ENCODE results near the gene CFHR4.
"Not testable (repeated sequence)": the region's sequence is repeated elsewhere in the genome, so short reads cannot be mapped to it uniquely, and the experiment has no call there.

Gene CFHR4

GRCh38 chr1:196887515-196888239 is at the start of gene CFHR4:
Gene CFHR4 (plus strand): TSS chr1:196888052. CDS start chr1:196888151, 99 bp downstream.
- no peak within 1 kb of the TSS for H3K4me3 Mint-ChIP-seq
- DNase-seq (no peak), ATAC-seq (no peak)
- no peak within 1 kb of the TSS for H3K27ac Mint-ChIP-seq
- H3K4me1 Mint-ChIP-seq = no peaks in the 10 kb centered on the region
- no peaks in the 10 kb centered on the region for H3K27me3 Mint-ChIP-seq
- H3K9me3 Mint-ChIP-seq = peaks cover 0 to 9% of the 10 kb centered on the region in 2 donors

DNA sequence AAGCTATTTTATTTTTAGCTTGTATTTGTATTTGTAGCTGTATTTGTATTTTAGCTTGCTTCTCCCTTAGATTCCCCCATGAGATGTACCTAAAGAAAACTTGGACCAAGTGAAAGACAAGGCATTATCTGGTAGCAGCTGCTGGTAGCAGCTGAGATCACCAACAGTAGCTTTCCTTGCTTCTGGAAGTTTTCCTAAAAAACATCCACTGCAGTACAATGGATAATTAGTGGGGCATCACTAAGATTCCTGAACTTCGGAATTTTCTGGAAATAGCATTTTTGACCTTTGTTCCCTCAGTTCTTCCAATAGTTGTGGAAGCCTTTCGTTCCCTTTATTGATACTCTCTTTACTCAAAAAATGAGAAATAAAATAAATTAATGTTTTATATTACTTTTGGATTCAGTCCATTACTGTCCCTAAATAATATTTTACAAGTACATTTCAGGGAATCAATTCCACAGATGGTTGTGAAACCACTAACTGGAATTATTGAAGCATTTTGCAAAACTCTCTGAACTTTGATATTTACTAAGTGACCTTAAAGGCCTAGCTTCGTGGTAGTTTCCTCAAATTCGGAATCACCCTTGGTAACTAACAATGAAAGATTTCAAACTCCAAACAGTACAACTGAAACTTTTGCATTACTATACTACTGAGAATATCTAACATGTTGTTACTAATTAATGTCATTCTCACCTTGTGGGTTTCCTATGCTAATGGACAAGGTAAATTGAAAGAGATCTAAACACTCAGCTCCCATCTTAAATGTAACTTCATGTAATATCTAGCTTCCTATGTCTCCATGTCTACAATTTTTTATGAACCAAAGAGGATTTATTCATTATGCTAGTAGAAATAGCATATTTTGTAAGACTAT is 38.0 kb upstream of the CFHR4 start:
- not testable (repeated sequence) for H3K27me3 Mint-ChIP-seq, ATAC-seq, DNase-seq, H3K4me3 Mint-ChIP-seq, H3K9me3 Mint-ChIP-seq, H3K27ac Mint-ChIP-seq, H3K4me1 Mint-ChIP-seq

DNA sequence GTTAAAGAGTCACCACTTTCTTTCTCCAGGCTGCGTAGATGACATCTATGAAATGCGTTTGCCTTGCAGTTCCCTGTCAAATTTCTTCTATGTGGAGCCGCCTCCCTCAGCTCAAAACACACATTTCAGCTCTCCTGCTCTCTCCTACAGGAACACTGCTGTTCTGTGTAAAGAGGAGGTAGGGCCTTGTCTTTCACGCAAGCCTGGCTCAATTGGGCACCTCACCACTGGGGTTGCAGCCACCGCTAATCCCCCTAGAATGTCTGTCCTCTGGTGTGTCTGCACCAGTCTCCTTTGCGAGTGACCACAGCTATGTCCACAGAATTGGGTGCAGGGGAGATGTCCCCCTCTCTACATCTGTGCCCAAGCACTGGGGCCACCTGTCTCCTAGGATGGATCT is 31.8 kb upstream of the CFHR4 start:
- Mint-ChIP-seq H3K27ac (no peak overlapping the region), H3K9me3 (peaks cover 0 to 9% of the 10 kb centered on the region in 2 donors), H3K4me3 (no peak overlapping the region), H3K27me3 (no peaks in the 10 kb centered on the region), H3K4me1 (no peaks in the 10 kb centered on the region)
- DNase-seq = no peak
- ATAC-seq = no peak

- DNase-seq (no peak), ATAC-seq (no peak)
- no peak overlapping the region for H3K27ac Mint-ChIP-seq
- no peaks in the 10 kb centered on the region for H3K4me1 Mint-ChIP-seq
- peaks cover 0 to 9% of the 10 kb centered on the region in 2 donors for H3K9me3 Mint-ChIP-seq
- no peak overlapping the region for H3K4me3 Mint-ChIP-seq
- H3K27me3 Mint-ChIP-seq = no peaks in the 10 kb centered on the region
Measured at GRCh38 chr1:196857188-196857587, 30.7 kb upstream of the CFHR4 start.

GRCh38 chr1:196858811-196859210 is 29.0 kb upstream of the CFHR4 start:
- no peak for DNase-seq
- no peak for ATAC-seq
- no peaks in the 10 kb centered on the region for H3K27me3 Mint-ChIP-seq
- peaks cover 0 to 9% of the 10 kb centered on the region in 2 donors for H3K9me3 Mint-ChIP-seq
- H3K4me3 Mint-ChIP-seq = no peak overlapping the region
- no peaks in the 10 kb centered on the region for H3K4me1 Mint-ChIP-seq
- no peak overlapping the region for H3K27ac Mint-ChIP-seq

GRCh38 chr1:196860323-196860884 is 27.4 kb upstream of the CFHR4 start:
- H3K27ac Mint-ChIP-seq = peak overlapping the region in 1 of 2 donors; percentile 72
- ATAC-seq (no peak), DNase-seq (no peak)
- H3K27me3 Mint-ChIP-seq = no peaks in the 10 kb centered on the region
- H3K9me3 Mint-ChIP-seq = peaks cover 0 to 9% of the 10 kb centered on the region in 2 donors
- H3K4me3 Mint-ChIP-seq = no peak overlapping the region
- no peaks in the 10 kb centered on the region for H3K4me1 Mint-ChIP-seq

- no peaks in the 10 kb centered on the region for H3K4me1 Mint-ChIP-seq
- H3K27me3 Mint-ChIP-seq = no peaks in the 10 kb centered on the region
- no peak overlapping the region for H3K4me3 Mint-ChIP-seq
- ATAC-seq (no peak), DNase-seq (no peak)
- H3K9me3 Mint-ChIP-seq = peaks cover 0 to 9% of the 10 kb centered on the region in 2 donors
- H3K27ac Mint-ChIP-seq = no peak overlapping the region
Measured at GRCh38 chr1:196861429-196861828, 26.4 kb upstream of the CFHR4 start.

GRCh38 chr1:196866974-196867373 is 20.9 kb upstream of the CFHR4 start:
- ATAC-seq = no peak
- DNase-seq = no peak
- H3K27me3 Mint-ChIP-seq = no peaks in the 10 kb centered on the region
- H3K4me1 Mint-ChIP-seq = no peaks in the 10 kb centered on the region
- no peak overlapping the region for H3K27ac Mint-ChIP-seq
- peaks cover 0 to 4% of the 10 kb centered on the region in 2 donors for H3K9me3 Mint-ChIP-seq
- no peak overlapping the region for H3K4me3 Mint-ChIP-seq

DNA sequence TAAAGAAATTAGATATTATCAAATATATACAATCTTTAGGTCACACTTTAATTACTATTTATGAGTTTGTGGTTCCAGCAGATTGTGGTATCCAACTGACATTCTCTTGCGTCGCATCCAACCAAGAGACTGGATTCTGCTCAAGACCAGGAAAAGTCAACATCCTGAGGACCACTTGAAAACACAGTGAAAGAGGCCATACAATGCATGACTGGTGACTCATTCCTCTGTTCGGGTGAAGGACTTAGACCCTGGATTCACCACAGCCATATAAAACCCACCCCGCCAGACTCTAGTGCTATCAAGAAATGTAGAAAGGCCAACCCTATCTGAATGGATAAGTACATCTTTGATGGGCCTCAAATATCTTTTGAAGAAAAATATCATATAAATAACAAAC is 14.5 kb upstream of the CFHR4 start:
- Mint-ChIP-seq H3K27me3 (peaks cover 12% of the 10 kb centered on the region), H3K27ac (no peak overlapping the region), H3K9me3 (peaks cover 6 to 8% of the 10 kb centered on the region in 2 donors), H3K4me1 (no peaks in the 10 kb centered on the region), H3K4me3 (no peak overlapping the region)
- no peak for DNase-seq
- ATAC-seq = no peak

DNA sequence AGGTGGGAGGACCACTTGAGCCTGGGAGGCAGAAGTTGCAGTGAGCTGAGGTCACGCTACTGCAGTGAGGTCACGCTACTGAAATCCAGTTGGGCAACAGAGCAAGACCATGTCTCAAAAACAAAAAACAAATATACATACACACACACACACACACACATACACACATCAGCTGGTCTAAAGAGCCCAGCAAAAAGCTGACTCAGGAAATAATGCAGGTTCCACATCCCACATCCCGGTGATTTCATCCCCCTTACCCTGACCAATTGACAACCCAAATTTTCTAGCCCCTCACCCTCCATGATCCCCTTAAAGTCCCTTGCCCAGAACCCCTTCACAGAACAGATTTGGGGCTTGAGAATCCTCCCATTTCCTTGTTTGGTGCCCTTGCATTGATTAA is 11.9 kb upstream of the CFHR4 start:
- Mint-ChIP-seq H3K9me3 (peaks cover 6 to 8% of the 10 kb centered on the region in 2 donors), H3K4me3 (no peak overlapping the region), H3K27me3 (peaks cover 16% of the 10 kb centered on the region), H3K27ac (no peak overlapping the region), H3K4me1 (no peaks in the 10 kb centered on the region)
- DNase-seq (no peak), ATAC-seq (no peak)

DNA sequence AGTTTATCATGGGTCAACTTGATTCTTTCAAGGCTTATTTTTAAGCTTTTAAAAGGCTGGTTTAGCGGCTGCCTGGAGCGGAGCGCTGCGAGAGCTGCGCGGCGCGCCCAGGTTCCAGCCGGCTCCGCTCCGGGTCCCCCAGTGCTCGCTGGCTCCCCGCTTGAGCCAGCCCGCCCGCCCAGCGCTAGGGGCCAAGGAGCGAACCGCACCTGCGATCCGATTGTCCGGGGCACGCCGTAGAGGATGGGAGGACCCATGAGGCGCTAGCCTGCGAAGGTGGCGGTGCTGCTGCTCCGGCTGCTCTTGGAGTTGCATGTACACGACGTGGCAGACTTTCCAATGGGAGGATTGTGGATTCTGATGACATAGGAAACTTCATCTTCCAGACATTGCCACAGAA is 9.9 kb upstream of the CFHR4 start:
- H3K4me3 Mint-ChIP-seq = no peak overlapping the region
- ATAC-seq = no peak

DNA sequence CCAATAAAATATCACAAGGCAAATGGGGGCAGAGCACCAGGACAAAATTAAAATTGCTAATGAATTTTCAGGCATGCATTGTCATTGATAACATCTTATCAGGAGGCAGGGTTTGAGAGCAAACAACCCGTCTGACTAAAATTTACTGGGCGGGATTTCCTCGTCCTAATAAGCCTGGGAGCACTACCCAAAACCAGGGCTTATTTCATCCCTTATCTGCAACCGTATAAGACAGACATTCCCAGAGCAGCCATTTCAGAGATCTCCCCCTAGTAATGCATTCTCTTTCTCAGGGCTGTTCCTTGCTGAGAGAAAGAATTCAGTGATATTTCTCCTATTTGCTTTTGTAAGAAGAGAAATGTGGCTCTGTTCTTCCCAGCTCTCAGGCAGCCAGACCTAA is 1.3 kb upstream of the CFHR4 start:
- ATAC-seq, H3K27ac Mint-ChIP-seq, H3K4me3 Mint-ChIP-seq: not testable (repeated sequence)

More for the DNA sequence above, 9.9 kb upstream of the CFHR4 start:
- Mint-ChIP-seq H3K9me3 (peaks cover 6 to 11% of the 10 kb centered on the region in 2 donors), H3K27me3 (peaks cover 16% of the 10 kb centered on the region), H3K4me1 (no peaks in the 10 kb centered on the region), H3K27ac (no peak overlapping the region)
- DNase-seq = no peak

DNA sequence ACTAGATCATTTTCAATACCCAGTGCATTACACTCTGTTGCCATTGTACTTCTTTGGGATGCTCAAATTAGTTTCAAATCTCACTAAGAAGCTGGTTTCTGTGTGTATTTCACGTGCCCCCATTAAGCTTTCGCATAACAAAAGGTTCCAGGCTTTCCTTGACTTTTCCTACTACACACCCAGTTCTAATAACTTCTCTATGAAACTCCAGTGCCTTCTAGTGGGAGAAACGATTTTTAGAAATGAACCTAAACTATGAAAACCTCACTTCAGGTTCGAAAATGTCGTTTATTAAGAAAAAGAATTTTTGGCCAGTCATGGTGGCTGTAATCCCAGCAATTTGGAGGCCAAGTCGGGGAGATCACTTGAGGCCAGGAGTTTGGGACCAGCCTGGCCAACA is 2.8 kb downstream of the CFHR4 start:
- no peak for DNase-seq
- H3K4me1 Mint-ChIP-seq = no peaks in the 10 kb centered on the region
- no peaks in the 10 kb centered on the region for H3K9me3 Mint-ChIP-seq
- ATAC-seq = no peak
- H3K27ac Mint-ChIP-seq = no peak overlapping the region
- no peak overlapping the region for H3K4me3 Mint-ChIP-seq
- no peaks in the 10 kb centered on the region for H3K27me3 Mint-ChIP-seq

More for the DNA sequence above, 1.3 kb upstream of the CFHR4 start:
- not testable (repeated sequence) for H3K27me3 Mint-ChIP-seq, DNase-seq, H3K4me1 Mint-ChIP-seq, H3K9me3 Mint-ChIP-seq

DNA sequence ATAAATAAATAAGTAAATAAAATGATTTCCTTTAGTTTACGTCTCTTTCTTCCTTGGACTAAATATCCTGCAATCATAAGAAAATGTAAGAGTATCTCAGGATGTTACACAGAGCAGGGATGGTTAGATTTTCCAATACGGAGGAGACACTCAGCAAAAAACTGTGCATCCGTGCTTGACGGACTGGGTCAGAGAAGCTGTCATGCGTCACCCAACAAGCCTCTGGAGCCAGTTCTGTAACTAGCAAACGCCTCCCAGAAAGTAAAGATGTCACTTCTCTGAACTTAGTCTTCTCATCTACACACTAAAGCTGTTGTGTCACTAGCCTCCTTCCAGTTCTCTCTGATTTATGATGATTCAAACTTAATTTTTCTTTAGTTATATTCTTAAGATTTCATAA is 3.4 kb downstream of the CFHR4 start:
- DNase-seq = no peak
- Mint-ChIP-seq H3K27ac (no peak overlapping the region), H3K4me3 (no peak overlapping the region), H3K9me3 (no peaks in the 10 kb centered on the region), H3K27me3 (peaks cover 2% of the 10 kb centered on the region), H3K4me1 (no peaks in the 10 kb centered on the region)
- no peak for ATAC-seq

GRCh38 chr1:196896355-196896754 is 8.5 kb downstream of the CFHR4 start:
- Mint-ChIP-seq H3K27me3 (peaks cover 21% of the 10 kb centered on the region), H3K27ac (no peak overlapping the region), H3K4me1 (no peaks in the 10 kb centered on the region), H3K4me3 (no peak overlapping the region), H3K9me3 (no peaks in the 10 kb centered on the region)
- ATAC-seq (no peak), DNase-seq (no peak)

Data from stimulated activated naive CD8-positive, alpha-beta T cell treated with anti-CD3 and anti-CD28 coated beads, Interleukin-15, amount 100 ng/mL, for 72 hours (primary cell).